Stomach (tissue), 9 donors: ENCODE results near the gene HECW1. TPM values are rescaled to one million over a fixed set of nuclear protein-coding genes. Genes with fewer than 3 reads are reported as not detected.
A peak's percentile ranks its signal among the peaks of the same experiment; 100 is the strongest.

Experiments used
- DNase-seq, 2 donors: peaks; one replicate each; pipeline versions ENCODE4 v3.0.0 to v3.0.0-alpha.2; 2013 to 2019
- H3K27ac ChIP-seq, 5 donors: fragments of 200-600 bp in 4 of 5; sonication (generic) in 4 of 5; one replicate each; pipeline ENCODE4 v1.5.1; 2013 to 2019; ENCODE audit warnings: mild to moderate bottlenecking in 1 of 5, moderate library complexity in 1 of 5
- H3K27me3 ChIP-seq, 3 donors: fragments of 200-600 bp; sonication (generic); one replicate each; pipeline ENCODE4 v1.5.1; 2017 to 2019; ENCODE audit warnings: mixed run types in 1 of 3
- H3K36me3 ChIP-seq, 4 donors: fragments of 200-600 bp; sonication (generic); 1 replicate in 3 of 4; 2 replicates in 1 of 4; pipeline ENCODE4 v1.5.1; 2016 to 2019
- H3K4me1 ChIP-seq, 4 donors: fragments of 200-600 bp; sonication (generic); one replicate each; pipeline ENCODE4 v1.5.1; 2016 to 2019
- H3K4me3 ChIP-seq, 4 donors: fragments of 200-600 bp; sonication (generic) in 3 of 4; one replicate each; pipeline ENCODE4 v1.5.1; 2016 to 2019; ENCODE audit warnings: mild to moderate bottlenecking in 1 of 4
- H3K9me3 ChIP-seq, 4 donors: fragments of 200-600 bp; sonication (generic); one replicate each; pipeline ENCODE4 v1.5.1; 2016 to 2019
- CTCF ChIP-seq, 7 experiments: fragments of 450-650 bp in 4 of 7; fragments of 200-600 bp in 3 of 7; sonication (generic) in 3 of 7; IDR thresholded peaks; one replicate each; pipeline ENCODE4 v1.5.1; 2016 to 2019; ENCODE audit warnings: antibody characterized with exemption in 7 of 7, control low read depth in 2 of 7, mild to moderate bottlenecking in 1 of 7
- EP300 ChIP-seq: sonication (generic); formaldehyde crosslinking; IDR thresholded peaks from one replicate; pipeline ENCODE4 v1.6.1; 2017; ENCODE audit warnings: antibody characterized with exemption
- POLR2A ChIP-seq, 4 donors: fragments of 450-650 bp; IDR thresholded peaks; one replicate each; pipeline ENCODE4 v1.6.1; 2016; ENCODE audit warnings: antibody characterized with exemption in 4 of 4, control low read depth in 2 of 4, mild to moderate bottlenecking in 1 of 4, moderate library complexity in 1 of 4
- POLR2AphosphoS5 ChIP-seq, 3 donors: sonication (generic); formaldehyde crosslinking; IDR thresholded peaks; one replicate each; pipeline ENCODE4 v1.6.1; 2016; ENCODE audit warnings: antibody characterized with exemption in 3 of 3
- WGBS, 5 donors: extraction: QIAGEN DNeasy Blood & Tissue Kit in 3 of 5; methylation state at CpG; one replicate each; pipeline versions ENCODE4 v1.1.5 to v1.1.7; 2013 to 2018; 5-methylcytosine and 5-hydroxymethylcytosine counted together
- intact Hi-C: fragments of 100-400 bp; cut with DNase I; formaldehyde crosslinking; loops from one replicate; pipeline ENCODE4 v1.15.1; 2023; ENCODE audit warnings: low total_unique reads
- polyA plus RNA-seq, 3 donors: library from polyadenylated mRNA; stranded (reverse); fragments of 200-250 nt; gene quantifications; one replicate each; pipeline ENCODE4 v1.2.3, GENCODE V29; 2013
- total RNA-seq, 5 donors: library from RNA; depleted of rRNA; stranded (reverse); fragments of >200 nt; gene quantifications; one replicate each; pipeline versions ENCODE4 v1.1.0 to v1.2.3, GENCODE V29; 2014 to 2016
- donor health status: healthy with polysubstance abuse.
- donor health status: Bipolar disorder and iron deficiency.
- donor health status: healthy.

The HECW1 gene
- total and polyA plus RNA-seq, 8 donors, result 0.29 to 11.1 (median 1.4) TPM; not detected in 1

- no peak overlapping the region for H3K27ac ChIP-seq
- no peak overlapping the region for H3K4me3 ChIP-seq
These were observed 213.1 kb downstream of the HECW1 start for GRCh38 chr7:43325595-43325994.

GRCh38 chr7:43328336-43328735 is 215.9 kb downstream of the HECW1 start:
- Histone ChIP-seq H3K4me3 (no peak overlapping the region), H3K9me3 (no peaks in the 10 kb centered on the region), H3K36me3 (no peaks in the 10 kb centered on the region), H3K4me1 (no peaks in the 10 kb centered on the region), H3K27ac (no peak overlapping the region), H3K27me3 (no peaks in the 10 kb centered on the region)
- intact Hi-C loops, result no loop called here
- no peak for TF ChIP-seq CTCF (IDR thresholded peaks at IDR 0.05)
- WGBS, 5 donors, result 77 to 92% (median 92%) methylated on average over 9 of the region's 9 CpGs
- no peak for DNase-seq

More at GRCh38 chr7:43325595-43325994, 213.1 kb downstream of the HECW1 start:
- no peaks in the 10 kb centered on the region for H3K36me3 ChIP-seq
- TF ChIP-seq POLR2AphosphoS5 (IDR thresholded peaks at IDR 0.05), result no peak
- no peak for TF ChIP-seq POLR2A (IDR thresholded peaks at IDR 0.05)
- no peak for TF ChIP-seq EP300
- TF ChIP-seq CTCF (IDR thresholded peaks at IDR 0.05), result no peak
- WGBS, 5 donors, result 78 to 85% (median 80%) methylated on average over 14 of the region's 14 CpGs
- intact Hi-C loops, result no loop called here
- no peaks in the 10 kb centered on the region for H3K4me1 ChIP-seq
- DNase-seq, result no peak
- H3K9me3 ChIP-seq, result no peaks in the 10 kb centered on the region
- H3K27me3 ChIP-seq, result no peaks in the 10 kb centered on the region

DNA sequence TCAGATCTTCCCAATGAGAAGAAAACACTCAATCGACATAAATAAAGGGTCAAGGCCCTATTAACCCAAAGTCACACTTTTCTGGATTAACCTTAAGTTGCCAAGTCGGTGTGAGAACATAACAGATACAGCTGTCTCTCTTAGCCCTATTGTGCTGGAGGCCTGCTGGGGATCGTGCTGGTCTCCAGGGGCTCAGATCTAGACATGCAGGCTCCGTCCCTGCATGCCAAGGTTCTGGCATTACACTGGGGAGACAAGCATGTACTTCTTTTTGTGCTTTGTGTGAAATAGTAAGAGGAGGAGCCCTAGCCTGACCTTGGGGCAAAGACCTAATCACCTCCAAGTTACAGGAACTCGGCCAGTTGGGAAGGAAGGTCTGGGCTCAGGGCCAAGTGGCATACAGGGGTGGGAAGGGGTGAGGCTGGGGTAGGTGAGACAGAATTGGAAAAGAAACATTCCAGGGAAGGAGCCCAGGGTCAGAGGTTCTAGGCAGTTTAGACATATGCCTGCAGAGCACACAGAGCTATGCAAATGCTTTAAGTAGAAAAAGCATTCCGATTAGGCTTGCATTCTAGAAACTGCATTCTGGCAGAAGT is 216.4 kb downstream of the HECW1 start:
- WGBS, 5 donors, result 42 to 49% (median 43%) methylated on average over 6 of the region's 6 CpGs
- no peaks in the 10 kb centered on the region for H3K9me3 ChIP-seq
- DNase-seq, result peak in 1 of 2 donors; percentile 20
- no peaks in the 10 kb centered on the region for H3K4me1 ChIP-seq
- TF ChIP-seq POLR2A (IDR thresholded peaks at IDR 0.05), result no peak
- TF ChIP-seq EP300, result no peak
- no peaks in the 10 kb centered on the region for H3K27me3 ChIP-seq
- no peak overlapping the region for H3K4me3 ChIP-seq
- intact Hi-C loops, result no loop called here
- no peaks in the 10 kb centered on the region for H3K36me3 ChIP-seq
- no peak overlapping the region for H3K27ac ChIP-seq

DNA sequence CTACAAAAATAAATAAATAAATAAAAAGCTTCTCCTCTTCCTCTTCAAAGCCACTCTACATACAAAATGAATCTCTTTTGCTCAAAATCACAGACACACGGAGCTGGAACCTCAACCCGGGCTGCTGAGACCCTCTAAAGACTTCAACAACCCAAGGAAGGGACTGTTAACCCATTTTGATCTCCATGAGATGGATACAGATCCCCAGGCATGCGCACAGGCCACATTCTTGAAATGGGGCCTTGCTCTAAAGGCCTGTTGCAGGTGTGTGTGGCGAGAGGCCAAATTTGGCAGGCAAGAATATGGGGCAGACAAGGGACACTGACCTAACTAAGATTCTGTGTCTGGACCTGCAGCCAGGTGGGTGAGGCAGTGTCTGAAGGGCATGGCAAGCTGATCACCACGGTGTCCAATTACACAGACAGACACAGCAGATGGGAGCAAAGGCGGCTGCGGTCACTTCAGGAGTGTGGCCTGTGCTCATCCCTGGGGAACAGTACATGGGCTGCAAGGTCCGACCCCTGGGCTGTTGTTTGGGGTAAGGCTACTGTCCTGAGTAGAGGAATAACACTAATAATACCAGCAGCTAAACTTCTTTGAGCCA is 219.8 kb downstream of the HECW1 start:
- no peaks in the 10 kb centered on the region for H3K36me3 ChIP-seq
- DNase-seq, result no peak
- 77 to 90% (median 87%) methylated on average over 8 of the region's 8 CpGs for WGBS, 5 donors
- H3K27ac ChIP-seq, result no peak overlapping the region
- no peaks in the 10 kb centered on the region for H3K27me3 ChIP-seq
- no peaks in the 10 kb centered on the region for H3K4me1 ChIP-seq
- TF ChIP-seq EP300 (no peak), CTCF (IDR thresholded peaks at IDR 0.05) (no peak), POLR2AphosphoS5 (IDR thresholded peaks at IDR 0.05) (no peak), POLR2A (IDR thresholded peaks at IDR 0.05) (no peak)
- H3K4me3 ChIP-seq, result no peak overlapping the region
- H3K9me3 ChIP-seq, result no peaks in the 10 kb centered on the region
- intact Hi-C loops, result no loop called here

DNA sequence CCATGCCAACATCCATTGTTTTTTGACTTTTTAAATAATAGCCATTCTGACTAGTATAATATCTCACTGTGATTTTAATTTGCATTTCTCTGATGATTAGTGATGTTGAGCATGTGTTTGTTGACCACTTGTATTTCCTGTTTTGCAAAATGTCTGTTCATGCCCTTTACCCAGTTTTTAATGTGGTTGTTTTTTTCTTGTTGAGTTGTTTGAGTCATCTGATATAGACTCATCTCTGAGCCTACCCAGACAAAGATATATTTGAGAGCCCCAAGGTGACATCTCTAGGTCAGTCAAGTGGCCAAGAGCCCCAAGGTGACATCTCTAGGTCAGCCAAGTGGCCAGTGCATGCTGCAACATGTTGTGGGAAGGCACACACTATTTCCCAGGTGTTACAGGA is 224.7 kb downstream of the HECW1 start:
- H3K4me1 ChIP-seq, result no peaks in the 10 kb centered on the region
- H3K9me3 ChIP-seq, result no peaks in the 10 kb centered on the region
- peaks cover 0 to 9% (median 0%) of the 10 kb centered on the region in 3 donors for H3K27me3 ChIP-seq
- no peak overlapping the region for H3K4me3 ChIP-seq
- H3K36me3 ChIP-seq, result no peaks in the 10 kb centered on the region
- H3K27ac ChIP-seq, result no peak overlapping the region
- TF ChIP-seq POLR2A (IDR thresholded peaks at IDR 0.05) (no peak), EP300 (no peak), CTCF (IDR thresholded peaks at IDR 0.05) (no peak), POLR2AphosphoS5 (IDR thresholded peaks at IDR 0.05) (no peak)
- intact Hi-C loops, result no loop called here
- DNase-seq, result no peak
